Gastroesophageal sphincter (tissue), 4 donors: ENCODE results near the gene PF4V1. TPM values are rescaled to one million over a fixed set of nuclear protein-coding genes. Genes with fewer than 3 reads are reported as not detected.

Source experiments
- ATAC-seq: fragments of 150-250 bp; one replicate; pipeline ENCODE4 v1.9.1; 2016; ENCODE audit warnings: mild to moderate bottlenecking, moderate library complexity
- H3K27ac ChIP-seq, 4 donors: fragments of 200-600 bp; sonication (generic) in 3 of 4; 1 replicate in 3 of 4; 2 replicates in 1 of 4; pipeline ENCODE4 v1.5.1; 2016 to 2019
- H3K27me3 ChIP-seq: fragments of 200-600 bp; sonication (generic); one replicate; pipeline ENCODE4 v1.5.1; 2019
- H3K36me3 ChIP-seq, 2 donors: fragments of 200-600 bp; sonication (generic); one replicate each; pipeline ENCODE4 v1.5.1; 2019; ENCODE audit warnings: control low read depth in 1 of 2
- H3K4me1 ChIP-seq, 3 donors: fragments of 200-600 bp; sonication (generic); 1 replicate in 2 of 3; 2 replicates in 1 of 3; pipeline ENCODE4 v1.5.1; 2016 to 2019; ENCODE audit warnings: control low read depth in 2 of 3
- H3K4me3 ChIP-seq, 2 donors: fragments of 200-600 bp; sonication (generic); one replicate each; pipeline ENCODE4 v1.5.1; 2019; ENCODE audit warnings: mild to moderate bottlenecking in 1 of 2, moderate library complexity in 1 of 2
- H3K9me3 ChIP-seq, 3 donors: fragments of 200-600 bp; sonication (generic); one replicate each; pipeline ENCODE4 v1.5.1; 2017 to 2019; ENCODE audit warnings: control low read depth in 2 of 3
- CTCF ChIP-seq, 4 experiments: fragments of 200-600 bp in 2 of 4; fragments of 450-650 bp in 2 of 4; sonication (generic) in 1 of 4; IDR thresholded peaks; one replicate each; pipeline ENCODE4 v1.5.1; 2017 to 2019; ENCODE audit warnings: antibody characterized with exemption in 4 of 4, mild to moderate bottlenecking in 2 of 4, moderate library complexity in 2 of 4
- EP300 ChIP-seq: sonication (generic); formaldehyde crosslinking; IDR thresholded peaks from one replicate; pipeline ENCODE4 v1.6.1; 2017; ENCODE audit warnings: antibody characterized with exemption, mild to moderate bottlenecking
- POLR2A ChIP-seq, 2 donors: fragments of 450-650 bp; IDR thresholded peaks; one replicate each; pipeline ENCODE4 v1.6.1; 2017; ENCODE audit warnings: antibody characterized with exemption in 2 of 2, mild to moderate bottlenecking in 2 of 2, moderate library complexity in 1 of 2
- POLR2AphosphoS5 ChIP-seq: sonication (generic); formaldehyde crosslinking; IDR thresholded peaks from one replicate; pipeline ENCODE4 v1.6.1; 2017; ENCODE audit warnings: antibody characterized with exemption
- WGBS, 2 donors: methylation state at CpG; one replicate each; pipeline ENCODE4 v1.1.5; 2018; ENCODE audit warnings: low coverage in 1 of 2; 5-methylcytosine and 5-hydroxymethylcytosine counted together
- total RNA-seq, 4 donors: library from RNA; depleted of rRNA; stranded (reverse); fragments of >200 nt; gene quantifications; one replicate each; pipeline ENCODE4 v1.1.0, GENCODE V29; 2016

Gene PF4V1
- total RNA-seq, 4 donors from 2014 or later = not detected

DNA sequence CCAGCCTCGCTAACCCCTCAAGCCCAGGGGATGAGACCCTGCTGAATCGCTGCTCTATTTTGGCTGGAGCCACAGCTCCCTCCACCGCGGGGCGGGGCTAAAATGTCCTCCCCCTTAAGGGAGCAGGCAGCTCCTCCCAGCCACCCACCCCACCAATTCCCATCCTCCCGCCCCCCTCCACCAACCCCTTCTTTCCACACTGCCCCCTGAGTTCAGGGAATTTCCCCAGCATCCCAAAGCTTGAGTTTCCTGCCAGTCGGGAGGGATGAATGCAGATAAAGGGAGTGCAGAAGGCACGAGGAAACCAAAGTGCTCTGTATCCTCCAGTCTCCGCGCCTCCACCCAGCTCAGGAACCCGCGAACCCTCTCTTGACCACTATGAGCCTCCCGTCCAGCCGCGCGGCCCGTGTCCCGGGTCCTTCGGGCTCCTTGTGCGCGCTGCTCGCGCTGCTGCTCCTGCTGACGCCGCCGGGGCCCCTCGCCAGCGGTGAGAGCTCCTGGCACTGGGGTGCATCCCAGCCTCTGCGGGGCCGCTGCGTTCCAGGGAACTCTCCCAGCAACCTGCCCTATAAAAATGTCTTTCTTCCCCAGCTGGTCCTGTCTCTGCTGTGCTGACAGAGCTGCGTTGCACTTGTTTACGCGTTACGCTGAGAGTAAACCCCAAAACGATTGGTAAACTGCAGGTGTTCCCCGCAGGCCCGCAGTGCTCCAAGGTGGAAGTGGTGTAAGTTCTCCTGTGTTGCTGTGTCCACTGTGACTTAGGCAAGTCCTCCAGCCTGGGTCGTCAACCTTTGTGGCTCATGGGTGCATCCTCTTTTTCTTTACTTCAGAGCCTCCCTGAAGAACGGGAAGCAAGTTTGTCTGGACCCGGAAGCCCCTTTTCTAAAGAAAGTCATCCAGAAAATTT is 16.5 kb upstream of the PF4V1 start, which contains the start of gene CXCL6:
CXCL6 (plus strand) TSS at position 306 of the 907 bp plus-strand sequence; CDS start at position 379, 73 bp downstream.
- H3K4me1 ChIP-seq = peaks cover 0 to 8% (median 0%) of the 10 kb centered on the region in 3 donors
- ATAC-seq = peak; percentile 10

GRCh38 chr4:73839071-73839470 is 14.0 kb upstream of the PF4V1 start:
- H3K4me1 ChIP-seq = peaks cover 0 to 8% (median 0%) of the 10 kb centered on the region in 3 donors
- H3K36me3 ChIP-seq = no peaks in the 10 kb centered on the region
- 84 to 89% methylated on average over 4 to 5 of the region's 5 CpGs for WGBS, 2 donors
- no peak overlapping the region for H3K27ac ChIP-seq
- no peak overlapping the region for H3K4me3 ChIP-seq
- H3K9me3 ChIP-seq = no peaks in the 10 kb centered on the region
- no peak for ATAC-seq
- peaks cover 33% of the 10 kb centered on the region for H3K27me3 ChIP-seq
- TF ChIP-seq POLR2AphosphoS5 (no peak), POLR2A (IDR thresholded peaks at IDR 0.05) (no peak), CTCF (IDR thresholded peaks at IDR 0.05) (no peak), EP300 (no peak)

More for the DNA sequence above, 16.5 kb upstream of the PF4V1 start, which contains the start of gene CXCL6:
- Histone ChIP-seq H3K36me3 (no peaks in the 10 kb centered on the region), H3K27ac (no peak within 1 kb of the TSS), H3K27me3 (peaks cover 33% of the 10 kb centered on the region), H3K4me3 (peak within 1 kb of the TSS in 1 of 2 donors; percentile 33), H3K9me3 (no peaks in the 10 kb centered on the region)
- no peak for TF ChIP-seq POLR2A (IDR thresholded peaks at IDR 0.05)
- no peak for TF ChIP-seq EP300
- TF ChIP-seq POLR2AphosphoS5 = no peak
- TF ChIP-seq CTCF (IDR thresholded peaks at IDR 0.05) = no peak
- WGBS, 2 donors = 0 to 3% methylated on average over 6 to 18 of the region's 41 CpGs

DNA sequence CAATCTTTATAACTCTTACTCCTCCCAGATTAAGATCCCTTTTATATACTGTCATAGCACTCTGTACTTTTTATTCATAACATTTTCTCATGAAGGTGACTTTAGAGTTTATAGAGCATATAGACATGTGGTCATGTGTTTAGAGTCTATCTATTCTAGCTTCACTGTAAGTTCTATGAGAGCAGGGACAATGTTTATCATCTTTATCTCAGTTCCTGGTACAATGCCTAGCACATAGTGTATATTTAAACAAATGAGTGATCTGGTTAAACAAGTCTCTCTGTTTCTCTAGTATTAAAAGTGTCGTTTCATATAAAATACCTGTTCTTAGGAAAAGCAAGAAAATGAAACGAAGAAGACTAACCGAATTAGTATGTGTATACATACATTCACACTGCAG is 13.4 kb upstream of the PF4V1 start:
- no peak for ATAC-seq
- H3K36me3 ChIP-seq = no peaks in the 10 kb centered on the region
- H3K27me3 ChIP-seq = peaks cover 33% of the 10 kb centered on the region
- peaks cover 0 to 8% (median 0%) of the 10 kb centered on the region in 3 donors for H3K4me1 ChIP-seq
- no peaks in the 10 kb centered on the region for H3K9me3 ChIP-seq
- WGBS, 2 donors = 71 to 91% methylated on average over 3 of the region's 3 CpGs
- no peak for TF ChIP-seq POLR2AphosphoS5
- H3K4me3 ChIP-seq = no peak overlapping the region
- H3K27ac ChIP-seq = no peak overlapping the region

DNA sequence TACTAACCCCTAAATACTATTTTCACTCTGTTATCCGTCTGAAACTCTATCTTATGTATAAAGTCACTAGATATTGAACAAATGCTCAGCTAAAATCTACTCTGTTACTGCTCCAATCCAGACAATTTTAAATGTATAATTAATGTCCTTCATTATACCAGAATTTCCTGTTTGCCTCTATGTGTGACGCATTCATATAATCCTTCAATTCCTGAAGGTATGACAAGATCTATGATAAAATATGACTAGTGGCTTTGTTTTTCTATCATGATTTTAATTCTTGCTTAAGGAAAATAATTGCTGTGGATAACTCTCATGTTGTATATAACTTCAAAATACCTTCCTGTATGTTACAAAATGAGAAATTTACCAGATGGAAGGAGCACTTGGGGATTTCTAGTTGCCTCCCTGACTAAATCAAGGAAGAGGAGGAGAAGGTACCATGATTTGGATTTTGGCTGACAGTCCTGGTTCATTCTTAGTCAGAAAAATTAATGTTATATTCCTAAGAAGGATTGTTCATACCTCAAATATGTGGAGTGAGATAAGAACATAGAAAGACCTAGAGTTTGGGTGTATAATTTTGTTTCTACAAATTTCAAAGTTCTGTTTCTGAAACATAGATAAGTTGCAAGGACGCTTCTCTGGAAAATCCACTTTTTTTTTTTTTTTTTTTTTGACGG is 11.7 kb upstream of the PF4V1 start:
- Histone ChIP-seq H3K9me3 (no peaks in the 10 kb centered on the region), H3K27me3 (peaks cover 29% of the 10 kb centered on the region), H3K27ac (no peak overlapping the region), H3K36me3 (no peaks in the 10 kb centered on the region), H3K4me1 (peaks cover 0 to 7% (median 0%) of the 10 kb centered on the region in 3 donors), H3K4me3 (no peak overlapping the region)
- ATAC-seq = no peak
- TF ChIP-seq POLR2AphosphoS5 (no peak), POLR2A (IDR thresholded peaks at IDR 0.05) (no peak), EP300 (no peak), CTCF (IDR thresholded peaks at IDR 0.05) (no peak)
- 65 to 80% methylated on average over 4 of the region's 4 CpGs for WGBS, 2 donors

GRCh38 chr4:73842696-73843095 is 10.4 kb upstream of the PF4V1 start:
- peaks cover 17% of the 10 kb centered on the region for H3K27me3 ChIP-seq
- H3K4me3 ChIP-seq = no peak overlapping the region
- TF ChIP-seq POLR2A (IDR thresholded peaks at IDR 0.05) = no peak
- no peak for TF ChIP-seq EP300
- TF ChIP-seq CTCF (IDR thresholded peaks at IDR 0.05) = no peak
- no peak for TF ChIP-seq POLR2AphosphoS5
- no peak overlapping the region for H3K27ac ChIP-seq
- no peaks in the 10 kb centered on the region for H3K36me3 ChIP-seq
- no peaks in the 10 kb centered on the region for H3K9me3 ChIP-seq
- H3K4me1 ChIP-seq = no peaks in the 10 kb centered on the region
- ATAC-seq = no peak
